HG03103 (cell line): ENCODE results near the gene AGBL1.

Source experiments
- ATAC-seq: cut with Tn5 transposase; IDR thresholded peaks from one replicate; pipeline ENCODE4 v1.9.1; 2021; ENCODE audit warnings: low read depth; ENCODE audit not compliant: unreplicated experiment

AGBL1 gene

GRCh38 chr15:86676002-86676401 lies 596.3 kb downstream of the AGBL1 start:
- no peak for ATAC-seq

- ATAC-seq = no peak
These were observed 597.6 kb downstream of the AGBL1 start for GRCh38 chr15:86677278-86677677.

GRCh38 chr15:86685263-86685662 lies 605.6 kb downstream of the AGBL1 start:
- ATAC-seq = no peak

- ATAC-seq = no peak
These were observed 609.3 kb downstream of the AGBL1 start for GRCh38 chr15:86689006-86689405.

GRCh38 chr15:86690566-86690965 lies 610.9 kb downstream of the AGBL1 start:
- ATAC-seq = no peak

- no peak for ATAC-seq
These were observed 611.5 kb downstream of the AGBL1 start for GRCh38 chr15:86691091-86691663.

- no peak for ATAC-seq
These were observed 621.4 kb downstream of the AGBL1 start for GRCh38 chr15:86700864-86701610.

GRCh38 chr15:86701611-86701963 lies 621.9 kb downstream of the AGBL1 start:
- ATAC-seq = no peak

GRCh38 chr15:86706813-86707212 lies 627.1 kb downstream of the AGBL1 start:
- ATAC-seq = no peak

- no peak for ATAC-seq
These were observed 631.8 kb downstream of the AGBL1 start for GRCh38 chr15:86711476-86711875.

- no peak for ATAC-seq
These were observed 634.6 kb downstream of the AGBL1 start for GRCh38 chr15:86714241-86714640.

- ATAC-seq = no peak
These were observed 646.0 kb downstream of the AGBL1 start for GRCh38 chr15:86725628-86726027.

- no peak for ATAC-seq
These were observed 655.8 kb downstream of the AGBL1 start for GRCh38 chr15:86735247-86736040.

GRCh38 chr15:86741917-86742316 lies 662.2 kb downstream of the AGBL1 start:
- no peak for ATAC-seq

GRCh38 chr15:86743283-86743903 lies 663.7 kb downstream of the AGBL1 start:
- ATAC-seq = no peak

- ATAC-seq = no peak
These were observed 664.6 kb downstream of the AGBL1 start for GRCh38 chr15:86744198-86744780.

GRCh38 chr15:86751116-86751515 lies 671.4 kb downstream of the AGBL1 start:
- ATAC-seq = no peak

- no peak for ATAC-seq
These were observed 675.2 kb downstream of the AGBL1 start for GRCh38 chr15:86754846-86755245.

- no peak for ATAC-seq
These were observed 677.0 kb downstream of the AGBL1 start for GRCh38 chr15:86756688-86757087.

- ATAC-seq = no peak
These were observed 680.3 kb downstream of the AGBL1 start for GRCh38 chr15:86759800-86760523.
